WTC11 (cell line): ENCODE data around the gene PIP4K2A.

ENCODE experiments used
- CTCF ChIP-seq: fragments of 200-600 bp; IDR thresholded peaks from 2 replicates; pipeline ENCODE4 v1.8.0; 2022; ENCODE audit warnings: antibody characterized with exemption
- E2F1 ChIP-seq: sonication (generic); formaldehyde crosslinking; IDR thresholded peaks from 2 replicates; pipeline ENCODE4 v1.8.0; 2022; ENCODE audit warnings: mild to moderate bottlenecking, missing genetic modification reagents
- IRF1 ChIP-seq: sonication (generic); formaldehyde crosslinking; IDR thresholded peaks from 2 replicates; pipeline ENCODE4 v1.8.0; 2023; ENCODE audit warnings: missing genetic modification reagents
- KAT7 ChIP-seq: sonication (generic); formaldehyde crosslinking; IDR thresholded peaks from 2 replicates; pipeline ENCODE4 v1.8.1; 2023; ENCODE audit warnings: missing genetic modification reagents, mild to moderate bottlenecking, borderline replicate concordance
- NFYB ChIP-seq: sonication (generic); formaldehyde crosslinking; conservative IDR thresholded peaks from 2 replicates; pipeline ENCODE4 v1.8.0; 2022; ENCODE audit warnings: low read depth, missing genetic modification reagents
- NR2C2 ChIP-seq: sonication (generic); formaldehyde crosslinking; IDR thresholded peaks from 2 replicates; pipeline ENCODE4 v1.8.0; 2022; ENCODE audit warnings: mild to moderate bottlenecking, missing genetic modification reagents
- PRDM15 ChIP-seq: sonication (generic); formaldehyde crosslinking; IDR thresholded peaks from 2 replicates; pipeline ENCODE4 v1.8.0; 2022; ENCODE audit warnings: missing genetic modification reagents
- TEAD4 ChIP-seq: sonication (generic); formaldehyde crosslinking; IDR thresholded peaks from 2 replicates; pipeline ENCODE4 v1.8.0; 2022; ENCODE audit warnings: mild to moderate bottlenecking, missing genetic modification reagents
- USF1 ChIP-seq: sonication (generic); formaldehyde crosslinking; IDR thresholded peaks from 2 replicates; pipeline ENCODE4 v1.8.0; 2022; ENCODE audit warnings: mild to moderate bottlenecking, missing genetic modification reagents
- USF2 ChIP-seq: sonication (generic); formaldehyde crosslinking; IDR thresholded peaks from 2 replicates; pipeline ENCODE4 v1.8.1; 2023; ENCODE audit warnings: mild to moderate bottlenecking, missing genetic modification reagents, moderate library complexity
- ZMAT4 ChIP-seq: fragments of 250-450 bp; sonication (Bioruptor Pico); IDR thresholded peaks from 2 replicates; pipeline ENCODE4 v1.9.0; 2021; ENCODE audit warnings: mild to moderate bottlenecking
- ZNF121 ChIP-seq: sonication (generic); formaldehyde crosslinking; IDR thresholded peaks from 2 replicates; pipeline ENCODE4 v1.8.0; 2023; ENCODE audit warnings: missing genetic modification reagents
- ZNF281 ChIP-seq: sonication (generic); formaldehyde crosslinking; IDR thresholded peaks from 2 replicates; pipeline ENCODE4 v1.8.0; 2023; ENCODE audit warnings: mild to moderate bottlenecking, missing genetic modification reagents

- TF ChIP-seq ZMAT4 (CRISPR knock-in tag) (no peak), CTCF (no peak), NFYB (CRISPR knock-in tag) (no peak), USF2 (CRISPR knock-in tag) (no peak), PRDM15 (no peak), KAT7 (CRISPR knock-in tag) (no peak), ZNF281 (no peak), TEAD4 (CRISPR knock-in tag) (no peak), USF1 (no peak), ZNF121 (CRISPR knock-in tag) (no peak), E2F1 (CRISPR knock-in tag) (no peak), IRF1 (no peak), NR2C2 (CRISPR knock-in tag) (no peak)
These were observed 186.9 kb downstream of the PIP4K2A start for GRCh38 chr10:22527520-22527919.
